HG02763 (cell line): ENCODE data around the gene PPP1R3F.

Experiments used
- ATAC-seq: cut with Tn5 transposase; IDR thresholded peaks from one replicate; pipeline ENCODE4 v1.9.1; 2021; ENCODE audit warnings: mild to moderate bottlenecking, moderate library complexity; ENCODE audit not compliant: unreplicated experiment

Gene PPP1R3F

DNA sequence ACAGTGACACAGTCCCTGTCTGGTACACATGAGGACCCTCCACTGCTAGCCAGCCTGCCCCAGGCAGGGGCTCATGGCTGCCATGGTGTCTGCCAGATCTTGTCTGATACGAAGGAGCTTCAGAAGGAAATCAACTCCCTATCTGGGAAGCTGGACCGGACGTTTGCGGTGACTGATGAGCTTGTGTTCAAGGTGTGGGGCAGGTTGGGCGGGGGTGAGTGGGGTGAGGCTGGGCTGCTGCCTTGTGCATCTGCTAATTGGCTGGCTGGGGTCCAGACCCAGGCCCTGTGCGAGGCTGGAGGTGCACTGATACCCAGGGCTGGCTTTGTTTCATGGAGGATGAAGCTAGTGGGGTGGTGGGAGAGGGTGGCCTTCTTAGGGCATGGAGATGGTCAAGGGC lies 20.5 kb upstream of the PPP1R3F start:
- no peak for ATAC-seq

DNA sequence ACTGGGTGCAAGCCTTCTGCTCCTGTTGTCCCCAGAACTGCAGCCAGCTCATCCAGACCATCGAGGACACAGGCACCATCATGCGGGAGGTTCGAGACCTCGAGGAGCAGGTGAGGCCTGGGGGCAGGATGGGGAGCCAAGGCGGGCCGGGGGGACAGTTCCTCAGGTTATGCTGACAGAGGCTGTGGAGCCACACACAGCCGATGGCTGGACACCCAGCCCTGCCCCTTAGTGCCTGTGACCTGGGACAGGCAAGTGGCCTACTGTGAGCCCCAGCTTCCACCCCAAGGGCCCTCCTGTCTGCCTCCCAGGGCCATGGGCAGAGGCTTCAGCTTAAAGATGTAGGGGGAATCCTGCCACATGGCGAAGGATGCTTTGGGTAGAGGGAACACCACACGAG lies 20.0 kb upstream of the PPP1R3F start:
- ATAC-seq = no peak

DNA sequence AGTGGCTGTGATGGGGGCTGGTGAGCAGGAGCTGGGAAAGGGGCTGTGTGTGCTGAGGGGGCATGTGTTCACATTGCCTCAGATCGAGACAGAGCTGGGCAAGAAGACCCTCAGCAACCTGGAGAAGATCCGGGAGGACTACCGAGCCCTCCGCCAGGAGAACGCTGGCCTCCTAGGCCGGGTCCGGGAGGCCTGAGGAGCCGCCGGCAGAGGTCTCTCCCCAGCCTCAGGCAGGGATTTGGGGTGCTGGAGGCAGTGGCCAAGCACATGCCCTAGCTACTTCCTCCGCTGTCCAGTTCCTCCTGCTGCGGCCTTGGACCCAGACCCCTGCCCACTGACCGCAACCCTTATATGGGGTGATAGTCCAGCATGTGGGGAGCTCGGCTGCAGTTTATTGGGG lies 19.5 kb upstream of the PPP1R3F start:
- no peak for ATAC-seq

DNA sequence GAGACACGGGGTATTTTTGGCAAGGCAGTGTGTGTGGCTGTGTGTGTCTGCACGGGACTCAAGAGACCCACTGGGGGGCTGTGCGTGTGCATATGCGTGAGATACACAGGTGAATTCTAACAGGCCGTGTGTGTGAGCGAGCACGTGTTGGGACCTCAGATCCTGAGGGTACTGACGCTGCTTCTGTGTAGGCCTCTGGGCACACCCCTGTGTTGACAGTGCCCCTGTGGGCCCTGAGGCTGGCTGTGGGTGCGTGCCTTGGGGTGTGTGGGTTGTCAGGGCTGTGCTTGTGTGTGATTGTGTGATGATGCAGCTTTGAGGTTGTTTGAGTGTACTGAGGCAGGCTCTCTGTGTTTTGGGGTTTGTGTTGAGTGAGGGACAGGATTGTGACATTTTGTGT lies 19.0 kb upstream of the PPP1R3F start:
- ATAC-seq = no peak

DNA sequence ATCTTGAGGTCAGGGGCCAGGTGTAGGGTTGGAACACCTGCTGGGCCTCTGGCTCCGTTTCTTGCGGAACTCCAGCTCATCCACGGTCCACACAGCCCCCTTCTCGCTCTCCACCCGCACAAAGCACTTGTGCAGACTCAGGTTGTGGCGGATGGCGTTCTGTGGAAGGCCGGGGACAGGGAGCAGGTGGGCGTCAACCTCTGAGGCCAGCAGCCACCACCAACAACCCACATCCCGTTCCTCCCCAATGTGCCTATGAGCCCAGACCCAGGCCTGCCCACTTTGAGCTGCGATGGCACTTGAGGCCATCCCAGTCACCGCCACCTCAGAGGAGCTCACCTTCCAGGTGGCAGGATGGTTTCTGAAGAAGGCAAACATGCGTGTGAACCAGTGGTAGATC lies 18.3 kb upstream of the PPP1R3F start:
- ATAC-seq = no peak

DNA sequence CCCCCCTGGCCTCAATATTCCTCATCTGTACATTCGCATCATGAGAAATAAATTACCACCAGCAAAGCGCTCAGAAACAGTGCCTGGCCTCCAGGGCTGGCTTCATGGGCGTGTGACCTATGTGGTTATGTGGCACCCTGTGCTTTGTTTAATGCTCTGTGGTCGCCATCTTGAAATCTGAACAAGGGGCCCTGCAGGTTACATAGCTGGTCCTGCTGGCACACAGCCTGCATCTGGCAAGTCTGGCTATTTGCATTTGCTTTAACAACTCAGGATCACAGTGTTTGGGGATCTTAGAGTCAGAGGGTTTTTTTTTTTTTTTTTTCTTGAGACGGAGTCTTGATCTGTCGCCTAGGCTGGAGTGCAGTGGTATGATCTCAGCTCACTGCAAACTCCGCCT lies 15.0 kb upstream of the PPP1R3F start:
- no peak for ATAC-seq

DNA sequence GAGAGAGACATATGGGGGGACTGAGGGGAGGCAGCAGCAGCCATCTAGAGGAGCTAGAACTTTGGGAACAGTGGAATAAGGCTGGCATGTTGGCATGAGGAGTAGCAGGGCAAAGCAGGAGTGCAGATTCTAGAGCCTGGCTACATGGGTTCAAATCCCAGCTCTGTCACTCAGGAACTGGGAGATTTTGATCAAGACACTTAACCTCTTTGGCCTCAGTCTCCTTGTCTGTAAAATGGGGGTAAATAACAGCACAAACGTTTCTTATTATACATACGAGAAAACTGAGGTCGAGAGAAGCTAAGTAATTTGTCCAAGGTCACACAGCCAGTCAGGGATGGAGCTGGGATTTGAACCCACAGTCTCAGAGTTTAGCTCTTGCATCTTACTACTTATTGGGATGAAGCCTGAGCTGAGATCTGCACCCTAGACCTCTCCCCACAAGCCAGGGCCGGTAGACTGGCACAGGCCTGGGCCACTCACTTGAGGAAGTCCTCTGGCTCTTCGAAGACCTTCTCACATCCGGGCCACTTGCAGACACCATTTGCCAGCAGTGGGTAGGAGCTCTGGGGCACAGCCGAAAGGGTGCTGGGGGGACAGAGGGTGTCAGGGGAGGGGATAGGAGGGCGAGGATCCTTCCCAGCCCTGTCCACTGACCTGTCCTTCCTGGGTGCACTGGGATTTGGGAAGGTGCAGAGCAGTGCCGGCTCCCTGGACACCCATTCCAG lies 13.2 kb upstream of the PPP1R3F start:
- ATAC-seq = no peak

DNA sequence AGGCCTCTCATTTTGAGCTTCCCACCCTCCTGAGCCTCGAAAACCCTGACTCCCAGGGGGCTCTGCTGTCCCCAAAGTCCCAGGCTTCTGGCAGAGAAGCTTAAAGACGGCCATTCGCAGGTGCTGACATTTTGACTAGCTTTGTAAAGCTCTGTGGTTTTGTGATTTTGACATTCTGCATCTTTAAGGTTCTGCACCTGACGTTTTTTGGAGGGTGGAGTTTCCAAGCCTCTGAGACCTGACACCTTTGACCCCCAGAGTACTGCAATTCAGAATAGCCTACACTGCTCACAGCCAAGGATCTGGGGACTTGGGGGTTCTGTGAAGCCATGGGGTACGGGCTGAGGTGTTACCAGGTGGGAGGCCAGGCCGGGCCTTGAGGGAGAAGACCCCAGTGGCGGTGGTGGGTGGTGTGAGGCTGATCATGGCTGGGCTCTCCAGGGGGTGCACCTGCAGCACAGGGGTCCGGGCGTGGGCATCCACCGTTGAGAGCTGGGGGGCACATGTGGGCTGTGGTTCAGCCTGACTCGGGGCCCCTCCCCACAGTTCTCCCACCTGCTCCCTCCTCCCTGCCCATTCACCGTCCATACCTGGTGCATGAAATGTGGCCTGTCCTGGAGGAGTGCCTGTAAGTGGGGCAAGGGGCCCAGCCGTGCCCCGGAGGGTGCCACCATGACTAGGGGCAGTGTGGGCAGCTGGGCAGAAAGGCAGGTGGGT lies 12.4 kb upstream of the PPP1R3F start:
- no peak for ATAC-seq

DNA sequence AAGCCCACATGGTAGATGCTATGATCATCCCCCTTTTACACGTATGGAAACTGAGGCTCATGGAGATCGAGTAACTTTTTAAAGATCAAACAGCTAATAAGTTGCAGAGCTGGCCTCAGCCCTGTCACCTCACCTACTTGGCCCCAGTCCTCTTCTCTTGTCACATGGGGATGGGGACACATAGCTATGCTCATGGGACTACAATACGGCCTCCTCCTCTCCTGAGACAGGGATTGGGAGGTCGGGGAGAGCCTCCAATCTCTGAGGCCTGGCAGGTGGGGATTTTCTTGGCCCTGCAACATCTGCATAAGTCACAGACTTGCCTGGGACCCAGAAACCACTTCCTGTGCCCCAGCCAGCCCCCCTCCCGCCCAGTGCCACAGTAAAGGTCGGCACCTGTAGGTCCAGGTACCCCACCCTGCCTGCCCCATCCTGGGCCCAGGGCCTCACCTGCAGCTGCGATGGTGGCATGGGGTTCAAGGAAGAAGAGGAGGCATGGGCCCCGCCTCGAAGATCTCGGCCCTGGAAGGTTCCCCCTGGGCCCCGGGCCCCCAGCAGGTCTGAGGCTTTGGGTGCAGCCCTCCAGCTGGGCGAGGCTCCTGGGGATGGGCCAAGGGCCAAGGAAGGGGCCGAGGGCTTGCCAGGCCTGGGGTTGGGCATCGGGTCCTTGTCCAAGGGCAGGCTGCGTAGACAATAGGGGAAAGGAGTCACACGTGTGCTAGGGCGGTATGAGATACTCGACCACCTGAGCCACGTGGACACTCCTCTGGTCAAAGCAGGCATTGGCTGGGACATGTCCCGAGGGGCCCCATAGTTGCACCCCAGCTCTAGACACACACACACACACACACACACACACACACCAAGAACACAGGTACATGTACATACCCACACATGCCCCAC lies 11.5 kb upstream of the PPP1R3F start:
- no peak for ATAC-seq

DNA sequence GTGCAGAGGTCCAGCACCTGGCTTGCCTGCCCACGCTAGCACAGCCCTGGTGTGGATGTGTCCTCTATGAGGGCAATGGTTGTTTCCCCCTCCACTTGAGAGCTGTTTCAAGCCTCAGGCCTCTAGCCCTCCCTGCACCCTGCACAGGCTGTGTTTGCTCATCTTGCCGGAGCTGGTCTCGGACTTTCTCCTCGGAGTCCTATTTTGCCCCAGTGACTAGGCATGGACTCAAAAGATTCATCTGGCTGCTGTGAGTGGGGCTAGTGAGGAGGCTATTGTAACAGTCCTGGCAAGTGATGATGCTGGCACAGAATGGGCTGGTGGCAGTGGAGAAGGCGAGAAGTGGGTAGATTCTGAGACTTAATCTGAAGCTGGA lies 10.9 kb upstream of the PPP1R3F start:
- ATAC-seq = no peak

DNA sequence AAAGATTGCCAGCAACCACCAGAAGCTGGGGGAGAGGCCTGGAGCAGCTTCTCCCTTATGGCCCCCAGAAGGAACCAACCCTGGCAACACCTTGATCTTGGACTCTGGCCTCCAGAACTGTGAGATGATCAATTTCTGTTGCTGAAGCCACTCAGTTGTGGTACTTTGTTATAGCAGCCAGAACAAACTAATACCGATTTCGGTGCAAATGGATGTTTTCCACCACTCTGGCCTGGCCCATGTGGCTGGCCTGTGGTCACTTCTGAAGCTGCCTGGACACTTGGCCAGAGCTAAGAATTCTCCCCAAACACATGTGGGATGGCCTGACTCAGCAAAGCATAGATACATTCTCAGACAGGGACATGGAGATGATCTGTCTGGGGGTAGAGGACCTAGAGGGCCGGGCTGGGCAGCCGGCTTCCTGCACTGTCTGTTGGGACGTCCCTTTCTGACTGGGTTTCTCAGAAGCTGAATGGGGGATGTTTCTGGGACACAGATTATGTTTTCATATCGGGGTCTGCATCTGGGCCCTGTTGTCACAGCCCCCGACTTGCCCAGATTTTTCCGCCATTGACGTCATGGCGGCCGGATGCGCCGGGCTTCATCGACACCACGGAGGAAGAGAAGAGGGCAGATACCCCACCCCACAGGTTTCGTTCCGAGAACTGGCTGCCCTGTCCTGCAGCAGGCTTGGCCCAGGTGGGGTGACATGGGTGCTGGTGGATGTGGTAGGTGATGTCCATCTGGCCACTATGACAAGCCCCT lies 9.2 kb upstream of the PPP1R3F start:
- no peak for ATAC-seq

DNA sequence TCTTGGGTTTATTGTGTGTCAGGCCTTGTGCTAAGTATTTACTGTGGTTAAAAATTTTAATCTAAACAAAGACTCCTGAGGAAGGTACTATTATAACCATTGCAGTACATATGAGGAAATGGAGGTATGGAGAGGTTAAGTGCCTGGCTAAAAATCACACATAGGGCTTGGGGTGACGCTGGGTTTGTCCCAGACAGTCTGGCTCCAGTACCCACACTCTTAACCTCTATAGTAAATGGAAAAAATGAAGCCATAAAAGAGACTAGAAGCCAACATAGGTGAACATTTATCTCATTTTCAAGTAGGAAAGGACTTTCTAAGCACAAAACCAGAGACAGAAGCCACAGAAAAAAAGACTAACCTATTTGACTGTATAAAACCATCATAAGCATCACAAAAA lies 7.0 kb upstream of the PPP1R3F start:
- no peak for ATAC-seq

DNA sequence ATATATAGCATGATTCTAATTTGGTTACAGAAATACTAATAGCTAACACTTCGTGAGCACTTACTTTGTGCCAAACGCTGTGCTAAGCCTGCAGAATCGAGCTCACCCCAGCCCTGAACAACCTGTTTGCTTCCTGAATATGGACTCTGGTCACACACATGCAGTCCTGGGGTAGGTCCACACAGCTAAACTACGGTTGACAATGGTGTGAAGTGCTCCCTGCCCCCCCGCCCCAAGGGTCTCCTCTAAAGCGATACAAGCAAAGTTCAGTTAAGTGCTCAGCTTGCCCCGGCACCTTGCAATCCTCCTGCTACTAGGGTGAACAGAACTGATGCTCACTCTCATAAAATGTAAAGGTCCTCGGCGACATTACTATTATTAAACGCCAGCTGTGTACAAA lies 6.0 kb upstream of the PPP1R3F start:
- no peak for ATAC-seq

DNA sequence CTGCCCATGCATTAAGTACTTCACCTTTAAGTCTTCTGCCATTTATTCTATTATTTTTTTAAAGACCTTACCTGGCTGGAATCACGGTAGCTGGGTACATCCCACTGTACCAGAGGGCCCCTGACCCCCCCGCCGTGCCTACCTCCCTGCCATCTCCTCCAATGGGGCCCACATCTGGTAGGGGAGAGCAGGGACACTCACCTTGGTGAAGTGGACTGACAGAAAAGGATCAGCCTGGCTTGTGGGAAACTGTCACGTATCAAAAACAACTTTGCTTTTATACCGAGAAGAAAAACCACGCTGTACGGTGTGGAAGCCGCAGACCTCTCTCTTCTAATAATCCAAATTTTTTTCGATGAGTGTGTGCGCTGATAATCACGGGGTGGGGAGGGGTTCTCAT lies 5.1 kb upstream of the PPP1R3F start, which contains the start of gene FOXP3:
FOXP3 (minus strand) TSS at position 251 of the 400 bp plus-strand sequence. CDS start 6,205 bp downstream, outside the sequence.
- no peak for ATAC-seq

DNA sequence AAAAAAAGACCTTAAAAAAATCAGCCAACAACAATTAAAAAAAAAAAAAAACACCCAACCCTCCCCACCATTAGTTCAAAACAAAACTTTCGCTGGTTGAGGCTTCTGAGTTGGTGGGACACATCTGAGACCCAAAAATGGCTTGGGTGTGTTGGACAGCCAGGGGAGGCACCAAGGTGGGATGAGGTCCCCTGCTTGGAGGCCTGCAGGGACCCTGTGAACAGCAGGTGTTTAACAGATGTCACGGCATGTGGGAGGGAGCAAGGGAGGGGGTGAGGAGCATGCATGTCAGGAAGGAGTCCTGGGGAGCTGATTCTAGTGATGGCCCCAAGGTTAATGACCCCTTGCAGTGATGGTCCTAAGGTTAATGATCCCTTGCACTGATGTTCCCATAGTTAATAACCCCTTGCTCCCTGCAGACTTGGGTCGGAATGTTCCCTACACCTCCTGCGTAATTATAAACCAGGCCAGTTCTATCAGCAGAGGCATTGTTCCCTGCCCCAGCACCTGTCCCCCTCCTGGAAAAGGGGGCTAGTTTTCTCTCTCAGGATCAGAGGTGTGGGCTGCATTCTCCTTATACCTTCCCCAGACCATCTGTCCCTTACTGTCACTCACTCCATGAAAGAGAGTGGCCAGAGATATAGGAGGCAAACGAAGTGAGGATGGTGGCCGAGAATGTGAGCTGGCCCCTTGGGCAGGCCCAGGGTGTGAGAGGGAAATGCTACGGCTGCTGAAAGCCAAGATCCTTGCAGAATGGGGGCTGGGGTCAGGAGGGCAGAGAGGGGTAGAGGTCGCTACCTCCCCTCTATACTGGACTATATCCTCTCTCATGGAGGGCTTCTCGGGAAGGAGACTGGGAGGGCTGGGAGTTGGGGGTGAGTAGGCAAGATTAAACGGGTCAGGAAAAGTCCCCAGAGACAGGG lies 2.8 kb upstream of the PPP1R3F start:
- ATAC-seq = no peak

DNA sequence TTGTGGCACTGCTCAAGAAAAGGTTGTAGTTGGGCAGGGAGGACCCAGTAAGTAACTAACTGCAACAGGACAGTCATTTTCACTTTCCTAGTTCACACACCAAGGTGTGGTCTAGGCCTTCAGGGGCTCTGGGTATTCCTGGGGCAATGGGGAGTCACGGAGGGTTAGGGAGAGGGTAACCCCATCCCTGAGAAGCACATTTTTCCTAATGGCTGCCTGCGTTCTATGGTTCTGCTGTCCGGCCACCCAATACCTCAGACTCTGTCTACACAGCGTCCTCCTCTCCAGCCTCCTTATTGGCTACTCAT lies 937 bp upstream of the PPP1R3F start:
- ATAC-seq = no peak

DNA sequence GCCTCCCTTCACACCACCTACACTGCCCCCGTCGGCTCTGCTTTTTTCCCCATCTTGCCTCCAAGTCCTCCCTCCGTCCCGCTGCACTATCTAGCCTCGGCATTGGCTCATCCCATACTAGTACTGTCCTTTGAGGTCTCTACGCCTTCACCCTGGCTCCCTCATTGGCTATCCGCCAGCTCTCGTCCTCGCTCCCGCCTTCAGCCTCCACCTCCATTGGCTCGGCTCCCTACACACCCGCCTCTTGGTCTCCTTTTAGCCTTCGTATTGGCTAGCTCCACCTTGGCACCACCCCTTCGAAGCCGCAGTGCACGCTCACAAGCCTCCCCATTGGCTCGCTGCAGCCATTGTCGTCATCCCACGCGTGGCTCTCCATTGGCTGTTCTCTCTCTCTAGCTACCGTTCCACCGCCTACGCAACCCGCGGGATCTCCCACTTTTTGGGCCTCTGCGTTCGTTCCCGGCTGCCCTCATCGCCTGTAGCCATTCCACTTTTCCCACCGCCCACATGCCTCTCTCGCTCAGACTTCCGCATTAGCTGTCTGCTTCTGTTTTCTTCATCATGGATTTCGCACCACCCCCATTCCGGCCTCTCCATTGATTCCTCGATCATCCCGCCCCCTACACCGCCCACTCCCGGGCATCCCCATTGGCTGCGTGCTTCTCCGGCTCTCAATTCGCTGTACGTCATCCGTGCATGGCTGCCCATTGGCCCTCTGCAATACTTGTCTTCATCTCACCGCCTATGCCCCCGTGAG lies 405 bp upstream of the PPP1R3F start:
- ATAC-seq = peak; percentile 82

DNA sequence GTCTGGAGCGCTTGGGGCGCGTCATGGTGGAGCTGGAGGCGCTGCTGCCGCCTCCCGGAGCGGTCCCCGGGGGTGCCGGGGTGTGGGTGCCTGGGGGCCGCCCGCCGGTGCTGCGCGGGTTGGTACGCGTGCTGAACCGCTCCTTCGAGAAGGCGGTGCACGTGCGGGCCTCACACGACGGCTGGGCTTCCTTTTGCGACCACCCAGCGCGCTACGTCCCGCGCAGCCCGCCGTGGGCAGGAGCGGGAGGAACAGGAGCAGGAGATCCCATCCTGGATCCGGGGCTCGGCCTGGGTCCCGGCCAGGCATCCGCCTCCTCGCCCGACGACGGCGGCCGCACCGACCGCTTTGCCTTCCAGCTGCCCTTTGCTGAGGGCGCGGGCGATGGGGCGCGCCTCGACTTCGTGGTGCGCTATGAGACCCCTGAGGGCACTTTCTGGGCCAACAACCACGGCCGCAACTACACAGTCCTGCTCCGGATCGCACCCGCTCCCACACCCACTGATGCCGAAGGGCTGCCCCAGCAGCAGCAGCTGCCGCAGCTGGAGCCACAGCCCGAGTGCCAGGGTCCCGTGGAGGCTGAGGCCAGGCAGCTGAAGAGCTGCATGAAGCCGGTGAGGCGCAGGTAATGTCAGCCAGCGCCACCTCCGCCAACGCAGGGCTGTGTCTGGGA lies 792 bp downstream of the PPP1R3F start:
- no peak for ATAC-seq

DNA sequence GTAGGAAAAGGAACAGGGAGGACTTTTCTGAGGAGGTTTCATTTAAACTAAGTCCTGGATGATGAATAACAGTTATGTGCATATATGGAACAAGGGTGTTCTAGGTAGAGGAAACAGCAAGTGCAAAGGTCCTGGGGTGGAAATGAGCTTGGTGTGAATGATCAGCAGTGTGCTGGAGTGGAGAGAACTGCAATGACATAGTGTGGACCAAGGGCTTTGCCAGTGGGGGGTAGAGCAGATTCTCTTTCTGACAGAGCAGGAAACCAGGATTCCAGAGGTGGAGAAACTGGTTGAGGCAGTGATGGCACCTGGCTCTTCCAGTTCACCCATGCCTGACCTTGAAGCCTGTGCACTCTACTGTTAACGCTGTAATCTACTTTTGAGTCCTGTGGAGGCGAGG lies 1.7 kb downstream of the PPP1R3F start:
- ATAC-seq = no peak
